ENCODE measurements around the gene TSPAN18.
"Not testable (repeated sequence)": the region's sequence is repeated elsewhere in the genome, so short reads cannot be mapped to it uniquely, and the experiment has no call there.

Gene TSPAN18

DNA sequence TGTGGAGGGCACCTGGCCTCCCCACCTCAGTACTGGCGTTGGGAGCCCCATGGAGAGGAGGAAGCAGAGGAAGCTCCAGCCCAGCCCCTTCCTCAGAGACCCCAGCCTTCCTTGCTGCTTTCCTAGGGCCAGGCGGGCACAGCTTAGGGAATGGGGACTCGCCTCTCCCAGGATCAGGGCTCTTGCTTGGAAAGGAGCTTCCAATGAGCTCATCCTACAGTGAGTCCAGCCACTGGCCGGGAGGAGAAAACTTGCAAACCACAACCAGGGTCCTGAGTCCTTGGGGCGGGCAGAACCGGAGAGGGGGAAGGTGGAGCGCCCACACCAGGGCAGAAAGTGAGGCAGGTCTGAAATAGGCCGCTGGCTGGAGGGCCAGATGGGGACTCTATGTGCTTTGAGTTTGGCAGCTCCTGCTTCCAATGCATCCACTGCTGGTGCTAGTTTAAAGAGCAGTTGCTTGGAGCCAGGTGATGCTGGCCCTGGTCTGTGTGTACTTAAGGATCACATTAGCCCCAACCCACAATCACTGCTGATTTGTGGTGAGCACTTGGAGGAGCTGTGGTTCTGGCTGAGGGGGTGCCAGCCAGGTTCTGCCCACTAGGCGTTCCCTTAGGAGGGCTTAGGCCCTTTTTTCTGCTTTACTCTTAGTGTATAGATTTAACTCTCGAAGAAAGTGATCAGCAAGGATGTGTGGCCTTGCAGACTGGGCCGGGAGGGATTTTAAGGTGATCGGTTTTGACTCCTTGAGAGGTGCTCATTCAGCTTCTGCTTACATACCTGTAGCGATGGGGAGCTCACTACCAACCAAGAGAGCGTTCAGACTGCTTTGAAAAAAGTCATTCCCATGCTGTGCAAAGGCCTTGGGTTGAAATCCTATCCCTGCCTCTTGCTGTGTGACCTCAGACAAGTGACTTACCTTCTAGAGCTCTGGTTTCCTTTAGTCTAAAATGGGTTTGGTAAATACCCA is 142.0 kb downstream of the TSPAN18 start:
- Histone ChIP-seq H3K4me1 (ENCODE audit: control insufficient read depth in 1 of 2, insufficient read depth in 2 of 2, low read length in 2 of 2) (peaks cover 3 to 26% of the 10 kb centered on the region in 2 donors), H3K9me3 (ENCODE audit: control insufficient read depth in 1 of 2, low read length in 2 of 2) (no peaks in the 10 kb centered on the region), H3K27ac (ENCODE audit: low read length) (no peak overlapping the region), H3K4me3 (ENCODE audit: low read depth in 1 of 2, low read length in 2 of 2) (no peak overlapping the region), H3K27me3 (ENCODE audit: low read depth, low read length) (no peaks in the 10 kb centered on the region), H3K36me3 (ENCODE audit: control insufficient read depth in 1 of 2, insufficient read depth in 2 of 2, low read length in 2 of 2) (no peaks in the 10 kb centered on the region)

DNA sequence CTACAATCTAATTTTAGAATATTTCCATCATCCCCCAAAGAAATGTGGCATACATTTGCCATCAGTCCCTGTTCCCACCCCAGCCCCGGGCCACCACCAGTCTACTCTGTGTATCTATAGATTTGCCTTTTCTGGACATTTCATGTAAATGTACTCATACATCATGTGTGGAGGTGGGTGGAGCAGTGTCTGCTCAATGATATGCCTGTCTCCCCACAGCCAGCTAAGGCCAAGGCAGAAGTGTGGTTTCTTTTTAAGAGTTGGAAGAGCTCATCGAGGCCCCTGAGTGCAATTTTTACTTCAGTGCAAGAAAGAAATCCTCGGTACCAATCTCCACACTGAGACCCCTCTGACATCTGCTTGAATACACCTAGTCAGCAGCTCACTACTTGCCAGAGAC is 143.4 kb downstream of the TSPAN18 start:
- no peaks in the 10 kb centered on the region for H3K9me3 ChIP-seq (ENCODE audit: control insufficient read depth in 1 of 2, low read length in 2 of 2)
- peaks cover 3 to 26% of the 10 kb centered on the region in 2 donors for H3K4me1 ChIP-seq (ENCODE audit: control insufficient read depth in 1 of 2, insufficient read depth in 2 of 2, low read length in 2 of 2)
- H3K36me3 ChIP-seq (ENCODE audit: control insufficient read depth in 1 of 2, insufficient read depth in 2 of 2, low read length in 2 of 2) = no peaks in the 10 kb centered on the region
- no peak overlapping the region for H3K4me3 ChIP-seq (ENCODE audit: low read depth in 1 of 2, low read length in 2 of 2)
- no peaks in the 10 kb centered on the region for H3K27me3 ChIP-seq (ENCODE audit: low read depth, low read length)
- no peak overlapping the region for H3K27ac ChIP-seq (ENCODE audit: low read length)

DNA sequence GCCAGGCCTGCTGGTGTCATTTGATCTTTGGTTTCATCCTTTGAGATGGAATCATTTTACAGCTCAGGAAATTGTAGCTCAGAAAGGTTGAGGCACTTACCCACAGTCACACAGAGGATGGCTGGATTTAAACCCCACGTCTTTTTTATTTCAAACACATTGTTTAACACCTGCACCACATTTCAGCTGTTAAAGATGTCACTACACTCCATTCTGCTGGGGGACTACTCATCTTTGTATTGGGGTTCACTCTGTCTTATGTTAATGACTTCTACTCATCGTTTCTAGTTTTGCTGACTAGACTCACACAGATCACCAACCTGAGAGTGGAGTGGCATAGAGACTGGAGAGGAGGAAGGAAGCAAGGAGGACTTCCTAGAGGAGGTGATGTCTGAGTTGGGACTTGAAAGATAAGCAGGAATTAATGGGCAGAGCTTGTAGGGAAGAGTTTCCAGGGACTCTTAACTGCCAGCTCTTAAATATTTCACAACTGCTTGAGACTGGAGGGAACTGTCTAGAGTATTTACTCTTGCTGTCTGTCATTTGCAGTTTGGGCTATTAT is 143.9 kb downstream of the TSPAN18 start:
- Histone ChIP-seq H3K4me1 (ENCODE audit: control insufficient read depth in 1 of 2, insufficient read depth in 2 of 2, low read length in 2 of 2) (peaks cover 3 to 25% of the 10 kb centered on the region in 2 donors), H3K9me3 (ENCODE audit: control insufficient read depth in 1 of 2, low read length in 2 of 2) (no peaks in the 10 kb centered on the region), H3K36me3 (ENCODE audit: control insufficient read depth in 1 of 2, insufficient read depth in 2 of 2, low read length in 2 of 2) (no peaks in the 10 kb centered on the region), H3K27ac (ENCODE audit: low read length) (no peak overlapping the region), H3K27me3 (ENCODE audit: low read depth, low read length) (no peaks in the 10 kb centered on the region), H3K4me3 (ENCODE audit: low read depth in 1 of 2, low read length in 2 of 2) (no peak overlapping the region)

DNA sequence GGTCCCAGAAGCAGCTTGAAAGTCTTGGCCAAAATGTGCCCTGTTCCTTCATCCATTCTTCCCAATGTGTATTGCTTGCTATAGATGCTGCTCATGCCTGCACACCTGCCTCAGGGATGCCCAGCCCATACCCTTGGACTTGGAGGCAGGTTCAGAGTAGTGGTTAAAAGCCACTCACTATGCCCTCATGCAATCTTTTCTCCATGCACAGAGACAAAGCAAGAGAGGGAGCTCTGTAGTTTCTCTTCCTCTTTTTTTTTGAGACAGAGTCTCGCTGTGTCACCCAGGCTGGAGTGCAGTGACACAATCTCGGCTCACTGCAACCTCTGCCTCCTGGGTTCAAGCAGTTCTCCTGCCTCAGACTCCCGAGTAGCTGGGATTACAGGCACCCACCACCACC is 144.9 kb downstream of the TSPAN18 start:
- H3K9me3 ChIP-seq (ENCODE audit: control insufficient read depth in 1 of 2, low read length in 2 of 2); H3K36me3 ChIP-seq (ENCODE audit: control insufficient read depth in 1 of 2, insufficient read depth in 2 of 2, low read length in 2 of 2); H3K27me3 ChIP-seq (ENCODE audit: low read depth, low read length); H3K4me3 ChIP-seq (ENCODE audit: low read depth in 1 of 2, low read length in 2 of 2); H3K27ac ChIP-seq (ENCODE audit: low read length): not testable (repeated sequence)
- peaks cover 3 to 18% of the 10 kb centered on the region in 2 donors for H3K4me1 ChIP-seq (ENCODE audit: control insufficient read depth in 1 of 2, insufficient read depth in 2 of 2, low read length in 2 of 2)

DNA sequence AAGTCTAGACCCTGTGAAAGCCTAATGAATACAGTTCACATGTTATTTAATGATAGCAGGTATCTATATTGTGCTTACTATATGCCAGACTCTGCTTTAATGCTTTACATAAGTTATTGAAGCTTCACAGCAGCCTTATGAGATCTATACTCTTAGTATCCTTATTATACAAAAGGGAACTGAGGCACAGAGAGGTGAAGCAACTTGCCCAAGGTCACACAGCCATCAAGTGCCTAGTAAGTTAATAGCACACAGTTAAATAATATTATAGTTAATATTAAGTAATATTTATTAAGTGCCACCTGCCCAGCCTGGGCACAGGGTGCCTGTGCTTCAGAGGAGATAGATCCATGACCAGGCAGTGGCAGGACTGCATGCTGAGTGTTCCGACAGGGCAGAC is 145.8 kb downstream of the TSPAN18 start:
- H3K9me3 ChIP-seq (ENCODE audit: control insufficient read depth in 1 of 2, low read length in 2 of 2) = no peaks in the 10 kb centered on the region

DNA sequence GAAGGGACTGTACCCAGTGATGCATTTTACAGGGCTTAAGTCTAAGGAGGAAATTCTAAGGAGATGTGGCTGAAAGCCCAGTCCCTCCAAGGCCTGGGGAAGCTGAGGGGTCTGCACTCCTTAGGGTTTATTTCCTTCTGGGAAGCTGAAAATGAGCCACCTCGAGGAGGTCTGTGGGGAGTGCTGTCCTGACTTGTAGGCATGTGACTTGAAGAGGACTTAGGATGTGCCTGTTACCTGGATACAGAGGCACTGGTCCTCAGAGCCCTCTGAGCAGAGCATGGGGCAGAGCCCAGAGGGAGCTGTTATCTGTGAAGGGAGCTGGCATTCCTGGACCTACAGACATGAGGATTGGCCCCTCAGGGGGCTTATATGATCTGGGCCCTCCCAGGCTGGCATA is 146.8 kb downstream of the TSPAN18 start:
- no peak overlapping the region for H3K27ac ChIP-seq (ENCODE audit: low read length)
- no peaks in the 10 kb centered on the region for H3K36me3 ChIP-seq (ENCODE audit: control insufficient read depth in 1 of 2, insufficient read depth in 2 of 2, low read length in 2 of 2)
- H3K9me3 ChIP-seq (ENCODE audit: control insufficient read depth in 1 of 2, low read length in 2 of 2) = no peaks in the 10 kb centered on the region
- H3K4me1 ChIP-seq (ENCODE audit: control insufficient read depth in 1 of 2, insufficient read depth in 2 of 2, low read length in 2 of 2) = peaks cover 3 to 18% of the 10 kb centered on the region in 2 donors
- no peak overlapping the region for H3K4me3 ChIP-seq (ENCODE audit: low read depth in 1 of 2, low read length in 2 of 2)
- H3K27me3 ChIP-seq (ENCODE audit: low read depth, low read length) = no peaks in the 10 kb centered on the region

More for the DNA sequence above, 145.8 kb downstream of the TSPAN18 start:
- H3K4me3 ChIP-seq (ENCODE audit: low read depth in 1 of 2, low read length in 2 of 2) = no peak overlapping the region
- no peaks in the 10 kb centered on the region for H3K27me3 ChIP-seq (ENCODE audit: low read depth, low read length)
- H3K36me3 ChIP-seq (ENCODE audit: control insufficient read depth in 1 of 2, insufficient read depth in 2 of 2, low read length in 2 of 2) = no peaks in the 10 kb centered on the region
- H3K27ac ChIP-seq (ENCODE audit: low read length) = no peak overlapping the region
- peaks cover 3 to 18% of the 10 kb centered on the region in 2 donors for H3K4me1 ChIP-seq (ENCODE audit: control insufficient read depth in 1 of 2, insufficient read depth in 2 of 2, low read length in 2 of 2)

DNA sequence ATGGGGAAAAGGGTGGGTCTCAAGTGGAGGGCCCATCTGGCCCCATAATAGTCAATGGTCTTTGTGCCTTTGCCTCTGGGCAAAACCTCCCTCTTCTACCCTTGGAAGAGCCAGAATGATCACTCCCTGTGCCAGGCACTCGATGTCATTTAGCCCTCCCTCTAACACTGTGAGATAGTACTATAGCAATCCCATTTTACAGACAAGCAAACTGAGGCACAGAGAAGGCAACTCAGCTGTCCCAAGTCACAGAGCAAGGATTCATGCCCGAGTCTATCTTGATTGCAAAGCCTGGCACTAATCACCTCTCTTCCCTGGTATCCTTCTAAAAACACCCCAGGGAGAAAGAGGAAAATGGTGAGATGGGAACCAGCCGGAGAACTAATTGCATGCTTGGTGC is 147.5 kb downstream of the TSPAN18 start:
- Histone ChIP-seq H3K27ac (ENCODE audit: low read length) (no peak overlapping the region), H3K4me1 (ENCODE audit: control insufficient read depth in 1 of 2, insufficient read depth in 2 of 2, low read length in 2 of 2) (peaks cover 0 to 11% of the 10 kb centered on the region in 2 donors), H3K36me3 (ENCODE audit: control insufficient read depth in 1 of 2, insufficient read depth in 2 of 2, low read length in 2 of 2) (no peaks in the 10 kb centered on the region), H3K9me3 (ENCODE audit: control insufficient read depth in 1 of 2, low read length in 2 of 2) (no peaks in the 10 kb centered on the region), H3K4me3 (ENCODE audit: low read depth in 1 of 2, low read length in 2 of 2) (no peak overlapping the region), H3K27me3 (ENCODE audit: low read depth, low read length) (no peaks in the 10 kb centered on the region)

DNA sequence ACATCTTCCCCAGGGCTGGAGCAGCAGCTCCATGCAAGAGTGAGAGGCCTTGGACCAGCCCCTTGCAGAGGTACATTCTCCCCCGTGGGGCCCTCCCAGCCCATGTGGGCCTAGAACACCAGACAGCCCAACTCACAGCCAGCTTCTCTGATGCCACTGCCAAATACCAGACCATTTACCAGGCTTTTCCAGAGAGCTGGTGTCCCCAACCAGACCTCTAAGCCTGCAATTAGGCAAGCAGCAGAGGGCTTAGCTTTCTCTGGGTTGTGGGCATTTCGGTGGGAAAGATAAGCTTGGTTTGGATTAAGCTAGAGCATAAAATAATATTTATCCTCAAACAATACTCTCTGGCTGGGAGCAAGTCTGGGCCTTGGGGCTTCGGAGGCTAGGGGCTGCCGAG is 148.3 kb downstream of the TSPAN18 start:
- H3K36me3 ChIP-seq (ENCODE audit: control insufficient read depth in 1 of 2, insufficient read depth in 2 of 2, low read length in 2 of 2) = no peaks in the 10 kb centered on the region
- no peak overlapping the region for H3K27ac ChIP-seq (ENCODE audit: low read length)
- no peaks in the 10 kb centered on the region for H3K9me3 ChIP-seq (ENCODE audit: control insufficient read depth in 1 of 2, low read length in 2 of 2)
- no peak overlapping the region for H3K4me3 ChIP-seq (ENCODE audit: low read depth in 1 of 2, low read length in 2 of 2)
- no peaks in the 10 kb centered on the region for H3K27me3 ChIP-seq (ENCODE audit: low read depth, low read length)
- peaks cover 0 to 4% of the 10 kb centered on the region in 2 donors for H3K4me1 ChIP-seq (ENCODE audit: control insufficient read depth in 1 of 2, insufficient read depth in 2 of 2, low read length in 2 of 2)

DNA sequence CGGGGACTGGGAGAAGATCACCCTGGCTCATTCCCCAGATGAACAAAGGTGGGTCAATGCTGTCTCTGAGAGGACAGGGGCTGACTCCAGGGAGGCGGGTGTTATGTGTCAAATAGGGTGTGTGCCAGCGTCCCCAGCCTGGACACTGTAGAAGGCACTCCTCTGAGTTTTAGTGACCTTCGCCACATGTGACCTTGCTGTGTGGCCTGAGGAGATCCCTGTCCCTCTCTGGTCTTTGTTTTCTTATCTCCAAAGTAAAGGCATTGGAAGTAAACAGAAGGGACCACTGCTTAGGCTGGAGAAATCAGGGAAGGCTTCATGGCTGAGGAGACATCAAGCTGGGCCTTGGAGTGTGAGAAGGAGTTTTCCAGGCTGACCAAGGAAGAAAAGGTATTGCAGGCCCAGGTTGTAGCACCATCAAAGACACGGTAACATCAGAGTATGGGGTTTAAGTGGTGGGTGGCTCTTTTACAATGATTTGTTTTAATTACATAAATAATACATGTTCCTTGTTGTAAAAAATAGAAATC is 149.5 kb downstream of the TSPAN18 start:
- no peaks in the 10 kb centered on the region for H3K9me3 ChIP-seq (ENCODE audit: control insufficient read depth in 1 of 2, low read length in 2 of 2)
- no peaks in the 10 kb centered on the region for H3K36me3 ChIP-seq (ENCODE audit: control insufficient read depth in 1 of 2, insufficient read depth in 2 of 2, low read length in 2 of 2)
- no peak overlapping the region for H3K27ac ChIP-seq (ENCODE audit: low read length)
- no peaks in the 10 kb centered on the region for H3K4me1 ChIP-seq (ENCODE audit: control insufficient read depth in 1 of 2, insufficient read depth in 2 of 2, low read length in 2 of 2)
- no peak overlapping the region for H3K4me3 ChIP-seq (ENCODE audit: low read depth in 1 of 2, low read length in 2 of 2)
- H3K27me3 ChIP-seq (ENCODE audit: low read depth, low read length) = no peaks in the 10 kb centered on the region

DNA sequence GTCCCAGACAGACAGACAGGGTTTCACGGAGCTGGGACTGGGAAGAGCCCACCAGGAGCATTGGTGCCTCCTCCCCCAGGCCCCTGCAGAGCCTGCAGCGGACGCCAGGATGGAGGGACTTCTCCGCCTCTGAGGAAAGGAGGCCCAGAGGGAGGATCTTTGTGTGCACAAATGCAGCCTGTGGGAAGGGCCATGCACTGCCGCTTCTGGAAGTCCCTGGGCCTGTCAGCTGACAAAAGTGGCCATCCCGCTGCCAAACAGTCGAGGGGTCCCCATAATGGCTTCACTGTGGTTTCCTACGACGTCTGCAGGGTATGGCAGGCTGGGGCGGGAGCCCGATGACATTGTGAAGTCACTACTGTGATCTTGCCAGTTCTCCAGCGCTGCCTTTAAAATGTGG is 150.1 kb downstream of the TSPAN18 start:
- Histone ChIP-seq H3K9me3 (ENCODE audit: control insufficient read depth in 1 of 2, low read length in 2 of 2) (no peaks in the 10 kb centered on the region), H3K27ac (ENCODE audit: low read length) (no peak overlapping the region)

DNA sequence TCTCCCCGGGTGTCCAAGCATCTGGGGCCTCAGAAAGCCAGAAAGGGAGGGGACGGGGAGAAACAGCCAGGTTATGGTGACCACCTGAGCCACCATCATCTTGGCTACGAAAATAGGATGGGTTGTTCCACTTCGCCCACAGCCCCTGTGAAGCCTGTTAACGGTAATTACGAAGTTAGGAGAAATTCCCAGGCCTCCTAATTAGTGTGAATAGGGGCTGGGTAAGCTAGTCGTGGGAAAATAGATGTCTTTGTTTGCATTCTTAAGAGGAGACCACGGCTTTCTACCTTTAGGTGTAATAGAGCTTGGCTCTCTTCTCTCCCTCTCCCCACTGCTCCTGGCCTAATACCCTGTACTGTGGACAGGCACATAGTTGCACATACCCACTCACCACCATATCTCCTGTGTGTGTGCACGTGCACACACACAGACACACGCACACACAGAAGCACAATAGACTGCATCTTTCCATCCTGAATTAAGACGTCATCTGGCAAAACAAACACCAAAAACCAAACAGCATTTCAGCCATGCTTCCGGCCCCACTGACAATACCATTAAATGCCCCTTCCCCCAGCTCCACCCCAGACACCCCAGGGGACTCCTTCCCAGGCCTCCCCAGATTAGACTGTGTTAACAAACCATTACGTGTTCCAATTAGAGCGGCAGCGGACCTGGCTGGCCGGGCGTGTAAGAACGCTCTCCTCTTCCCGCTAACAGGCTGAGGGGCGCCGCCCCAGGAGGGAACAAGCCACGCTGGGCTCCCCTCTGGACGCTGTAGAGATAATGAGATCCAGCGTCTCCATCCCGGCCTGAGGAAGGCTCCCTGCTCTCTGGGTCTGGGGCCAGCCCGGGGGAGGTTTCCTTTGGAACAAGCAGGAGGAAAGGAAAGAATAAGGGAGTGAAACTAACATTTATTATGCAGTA is 151.1 kb downstream of the TSPAN18 start:
- Histone ChIP-seq H3K9me3 (ENCODE audit: control insufficient read depth in 1 of 2, low read length in 2 of 2) (no peaks in the 10 kb centered on the region), H3K36me3 (ENCODE audit: control insufficient read depth in 1 of 2, insufficient read depth in 2 of 2, low read length in 2 of 2) (no peaks in the 10 kb centered on the region), H3K4me3 (ENCODE audit: low read depth in 1 of 2, low read length in 2 of 2) (no peak overlapping the region), H3K27ac (ENCODE audit: low read length) (no peak overlapping the region), H3K27me3 (ENCODE audit: low read depth, low read length) (no peaks in the 10 kb centered on the region), H3K4me1 (ENCODE audit: control insufficient read depth in 1 of 2, insufficient read depth in 2 of 2, low read length in 2 of 2) (peaks cover 0 to 2% of the 10 kb centered on the region in 2 donors)

More for the DNA sequence above, 150.1 kb downstream of the TSPAN18 start:
- Histone ChIP-seq H3K27me3 (ENCODE audit: low read depth, low read length) (no peaks in the 10 kb centered on the region), H3K4me1 (ENCODE audit: control insufficient read depth in 1 of 2, insufficient read depth in 2 of 2, low read length in 2 of 2) (no peaks in the 10 kb centered on the region), H3K4me3 (ENCODE audit: low read depth in 1 of 2, low read length in 2 of 2) (no peak overlapping the region), H3K36me3 (ENCODE audit: control insufficient read depth in 1 of 2, insufficient read depth in 2 of 2, low read length in 2 of 2) (no peaks in the 10 kb centered on the region)
